Measurements from ENCODE around the gene DGKG. TPM values are rescaled to one million over a fixed set of nuclear protein-coding genes. Genes with fewer than 3 reads are reported as not detected.

DGKG gene
- total and polyA plus RNA-seq, 9 of the 15 experiments (the other 6 are each of a cell fraction or from before 2014, with no cell fraction given) = 0.01 to 0.36 (median 0.15) TPM

GRCh38 chr3:186192823-186193222 is 169.2 kb downstream of the DGKG start:
- TF ChIP-seq, protein P1, sequence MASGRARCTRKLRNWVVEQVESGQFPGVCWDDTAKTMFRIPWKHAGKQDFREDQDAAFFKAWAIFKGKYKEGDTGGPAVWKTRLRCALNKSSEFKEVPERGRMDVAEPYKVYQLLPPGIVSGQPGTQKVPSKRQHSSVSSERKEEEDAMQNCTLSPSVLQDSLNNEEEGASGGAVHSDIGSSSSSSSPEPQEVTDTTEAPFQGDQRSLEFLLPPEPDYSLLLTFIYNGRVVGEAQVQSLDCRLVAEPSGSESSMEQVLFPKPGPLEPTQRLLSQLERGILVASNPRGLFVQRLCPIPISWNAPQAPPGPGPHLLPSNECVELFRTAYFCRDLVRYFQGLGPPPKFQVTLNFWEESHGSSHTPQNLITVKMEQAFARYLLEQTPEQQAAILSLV (tag; IDR thresholded peaks at IDR 0.05) = no peak
- TF ChIP-seq ZFPM2 (CRISPR knock-in tag; IDR thresholded peaks at IDR 0.05) (no peak), ZBTB11 (CRISPR knock-in tag; IDR thresholded peaks at IDR 0.05) (no peak), SMARCE1 (IDR thresholded peaks at IDR 0.05) (no peak), HDAC6 (IDR thresholded peaks at IDR 0.05; ENCODE audit: low read depth, low read length) (no peak), ZNF766 (CRISPR knock-in tag; conservative IDR thresholded peaks at IDR 0.05) (no peak)
- in situ Hi-C loops (cut with MboI) (no loop called here), intact Hi-C loops (cut with micrococcal nuclease) (no loop called here)
- no peak overlapping the region for H3K27ac ChIP-seq (ENCODE audit: extremely low read depth, low read depth, low read length)
- no peaks in the 10 kb centered on the region for H3K9me1 ChIP-seq (ENCODE audit: control insufficient read depth, insufficient read depth, low read length)
- no peak overlapping the region for H3K4me3 ChIP-seq
- ChIA-PET POLR2A (no interaction called here), CTCF (ENCODE audit: low intra/inter-chr PET ratio) (no interaction called here)
- H2AFZ ChIP-seq (ENCODE audit: low read depth, low read length) = no peak overlapping the region
- 3% methylated on average over 6 of the region's 6 CpGs for WGBS (ENCODE audit: insufficient coverage, low coverage, missing lambda C conversion rate)
- peaks cover 35 to 46% of the 10 kb centered on the region in 2 experiments for H3K27me3 ChIP-seq (ENCODE audit: control insufficient read depth in 2 of 2, insufficient read depth in 2 of 2, low read length in 2 of 2)
- ATAC-seq (no peak), FAIRE-seq (no peak), DNase-seq (ENCODE audit: extremely low read depth in 1 of 4, low spot score in 3 of 4) (no peak)
- no TSS peak for BruUV-seq (replicated peaks)
- no peaks in the 10 kb centered on the region for H3K36me3 ChIP-seq (ENCODE audit: control insufficient read depth, insufficient read depth, low read length)
- H3K4me2 ChIP-seq (ENCODE audit: insufficient read depth, low read length) = no peak overlapping the region
- peaks cover 6% of the 10 kb centered on the region; the same call in 1 of the 2 replicates for H4K20me1 ChIP-seq (replicated peaks; ENCODE audit: control insufficient read depth, insufficient read depth, low read length)
- H3K4me1 ChIP-seq (replicated peaks in 1 of 2; ENCODE audit: control insufficient read depth in 2 of 2, insufficient read depth in 2 of 2, low read length in 2 of 2) = peaks cover 0 to 10% of the 10 kb centered on the region in 2 experiments; a peak in 2 of 5 replicates
- H3K9me3 ChIP-seq (replicated peaks; ENCODE audit: control insufficient read depth, insufficient read depth, low read depth, low read length) = no peaks in the 10 kb centered on the region
- H3K79me2 ChIP-seq (ENCODE audit: control insufficient read depth, insufficient read depth, low read length) = no peaks in the 10 kb centered on the region
- no peak overlapping the region for H3K9ac ChIP-seq (ENCODE audit: insufficient read depth in 1 of 2, low read depth in 2 of 2, low read length in 2 of 2)
